D721Med (cell line): Measurements from ENCODE around the gene SMARCD3.

Source experiments
- DNase-seq: peaks from one replicate; pipeline ENCODE4 v3.0.0; 2011; ENCODE audit warnings: low spot score; ENCODE audit not compliant: insufficient read length
- FAIRE-seq: peaks from 2 replicates; lab custom pipeline; 2011; peaks lifted over from hg19 to GRCh38; lab: Jason Lieb, UNC
- TF ChIP-seq, protein P1 (sequence below): IDR thresholded peaks from 2 replicates; pipeline ENCODE4 v1.5.1; 2012; ENCODE audit warnings: mild to moderate bottlenecking, control low read depth; ENCODE audit not compliant: insufficient read depth; ENCODE audit errors: missing control alignments

SMARCD3 gene

DNA sequence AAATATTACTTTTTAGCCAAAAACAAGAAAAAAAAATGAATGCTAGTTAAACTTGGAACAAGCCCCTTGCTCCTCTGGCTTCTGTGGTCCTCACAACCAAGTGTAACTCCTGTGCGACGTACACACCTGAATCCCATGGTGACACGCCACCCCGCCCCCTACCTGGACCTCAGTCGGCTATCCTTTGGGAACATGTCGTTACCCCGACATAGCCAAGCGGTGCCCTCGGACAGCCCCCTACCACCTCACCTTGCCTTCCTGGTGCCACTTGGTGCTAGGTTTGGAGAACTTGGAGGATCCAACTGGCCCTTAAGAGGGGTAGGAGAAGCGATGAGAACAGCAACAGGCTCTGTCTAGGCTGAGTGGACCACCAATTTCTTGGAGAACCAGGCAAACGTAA is 12.0 kb upstream of the SMARCD3 start:
- FAIRE-seq: no peak
- TF ChIP-seq, protein P1, sequence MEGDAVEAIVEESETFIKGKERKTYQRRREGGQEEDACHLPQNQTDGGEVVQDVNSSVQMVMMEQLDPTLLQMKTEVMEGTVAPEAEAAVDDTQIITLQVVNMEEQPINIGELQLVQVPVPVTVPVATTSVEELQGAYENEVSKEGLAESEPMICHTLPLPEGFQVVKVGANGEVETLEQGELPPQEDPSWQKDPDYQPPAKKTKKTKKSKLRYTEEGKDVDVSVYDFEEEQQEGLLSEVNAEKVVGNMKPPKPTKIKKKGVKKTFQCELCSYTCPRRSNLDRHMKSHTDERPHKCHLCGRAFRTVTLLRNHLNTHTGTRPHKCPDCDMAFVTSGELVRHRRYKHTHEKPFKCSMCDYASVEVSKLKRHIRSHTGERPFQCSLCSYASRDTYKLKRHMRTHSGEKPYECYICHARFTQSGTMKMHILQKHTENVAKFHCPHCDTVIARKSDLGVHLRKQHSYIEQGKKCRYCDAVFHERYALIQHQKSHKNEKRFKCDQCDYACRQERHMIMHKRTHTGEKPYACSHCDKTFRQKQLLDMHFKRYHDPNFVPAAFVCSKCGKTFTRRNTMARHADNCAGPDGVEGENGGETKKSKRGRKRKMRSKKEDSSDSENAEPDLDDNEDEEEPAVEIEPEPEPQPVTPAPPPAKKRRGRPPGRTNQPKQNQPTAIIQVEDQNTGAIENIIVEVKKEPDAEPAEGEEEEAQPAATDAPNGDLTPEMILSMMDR: no peak
- DNase-seq: no peak

DNA sequence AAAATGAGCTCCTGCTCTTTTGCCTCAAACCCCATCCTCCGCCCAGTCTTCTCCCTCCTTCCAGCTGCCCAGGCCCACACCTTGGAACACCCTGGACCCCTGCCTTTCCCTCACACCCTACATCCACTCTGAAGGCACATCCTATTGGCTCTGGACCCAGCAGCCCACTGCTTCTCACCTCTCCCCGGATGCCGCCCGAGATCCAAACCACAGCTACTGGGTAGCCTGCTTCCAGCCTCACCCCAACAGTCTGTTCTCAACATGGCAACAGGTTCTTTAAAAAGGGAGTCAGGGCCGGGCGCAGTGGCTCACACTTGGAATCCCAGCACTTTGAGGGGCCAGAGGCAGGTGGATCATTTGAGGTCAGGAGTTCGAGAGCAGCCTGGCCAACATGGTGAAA is 9.5 kb upstream of the SMARCD3 start:
- no peak for FAIRE-seq
- TF ChIP-seq, protein P1: no peak
- DNase-seq: no peak

DNA sequence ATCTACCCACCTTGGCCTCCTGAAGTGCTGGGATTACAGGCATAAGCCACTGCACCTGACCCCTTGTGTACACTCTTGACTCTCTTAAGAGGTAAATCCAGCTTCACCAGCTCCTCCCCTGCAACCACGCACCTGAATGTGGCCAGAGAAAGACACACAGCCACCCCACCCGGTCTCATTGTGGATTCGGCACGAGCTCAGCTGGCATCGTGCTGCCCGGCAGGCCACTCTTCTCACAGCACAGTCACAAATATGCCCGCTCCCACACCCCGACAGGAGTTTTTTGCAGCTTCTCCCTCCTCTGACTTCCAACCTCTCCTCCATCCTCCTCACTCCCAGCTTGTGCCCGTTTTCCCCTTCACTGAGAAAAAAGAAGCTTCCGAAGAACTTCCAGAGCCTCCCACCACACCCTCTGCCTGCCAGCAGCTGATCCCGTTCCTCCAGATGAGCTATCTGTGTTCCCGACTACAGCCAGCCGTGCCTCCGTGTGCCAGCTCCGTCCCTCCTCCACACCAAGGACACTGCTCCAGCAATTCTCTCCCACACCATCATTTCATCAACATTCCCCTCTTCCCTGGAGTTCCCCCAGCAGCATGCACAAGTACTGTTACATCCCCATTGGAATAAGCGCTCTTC is 8.0 kb upstream of the SMARCD3 start:
- FAIRE-seq: no peak
- TF ChIP-seq, protein P1: no peak
- DNase-seq: no peak

DNA sequence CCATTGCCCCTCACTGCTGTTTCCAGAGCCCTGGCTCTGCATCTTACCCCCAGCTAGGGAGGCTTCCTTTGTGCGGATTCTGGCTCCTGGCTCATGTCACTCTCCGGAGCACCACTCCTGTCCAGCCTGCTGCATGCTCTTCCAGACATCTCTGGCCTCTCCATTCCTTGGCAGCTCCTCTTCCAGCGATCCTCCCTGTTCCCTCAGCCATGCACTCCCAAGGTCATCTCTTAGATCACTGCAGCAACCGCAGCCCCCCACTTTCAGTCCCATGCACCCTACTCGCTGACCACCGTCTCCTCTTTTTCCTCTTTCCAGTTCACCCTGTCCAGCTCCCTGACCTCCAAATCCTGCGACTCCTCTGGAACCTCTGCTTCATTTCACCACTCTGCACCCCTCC is 6.9 kb upstream of the SMARCD3 start:
- TF ChIP-seq, protein P1: no peak
- DNase-seq (no peak), FAIRE-seq (no peak)

DNA sequence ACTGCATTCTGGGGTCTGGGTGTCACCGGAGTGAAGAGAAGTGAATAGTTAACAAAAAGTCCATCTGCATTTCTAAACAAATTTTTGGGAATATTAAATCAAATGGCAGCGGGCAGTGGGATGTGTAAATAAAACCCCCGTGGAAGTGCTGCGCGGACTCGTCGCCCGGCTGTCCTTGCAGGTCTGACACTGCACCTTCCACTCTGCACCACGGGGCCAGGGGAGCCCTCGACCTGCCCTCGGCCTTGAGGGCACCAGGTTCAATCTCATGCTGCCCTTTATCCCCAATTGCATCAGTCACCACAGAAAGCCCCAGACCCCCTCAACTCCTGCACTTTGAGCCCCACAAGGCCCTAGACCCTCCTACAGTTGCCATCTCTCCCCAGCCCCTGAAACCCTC is 6.4 kb upstream of the SMARCD3 start:
- TF ChIP-seq, protein P1: no peak
- DNase-seq (no peak), FAIRE-seq (no peak)

DNA sequence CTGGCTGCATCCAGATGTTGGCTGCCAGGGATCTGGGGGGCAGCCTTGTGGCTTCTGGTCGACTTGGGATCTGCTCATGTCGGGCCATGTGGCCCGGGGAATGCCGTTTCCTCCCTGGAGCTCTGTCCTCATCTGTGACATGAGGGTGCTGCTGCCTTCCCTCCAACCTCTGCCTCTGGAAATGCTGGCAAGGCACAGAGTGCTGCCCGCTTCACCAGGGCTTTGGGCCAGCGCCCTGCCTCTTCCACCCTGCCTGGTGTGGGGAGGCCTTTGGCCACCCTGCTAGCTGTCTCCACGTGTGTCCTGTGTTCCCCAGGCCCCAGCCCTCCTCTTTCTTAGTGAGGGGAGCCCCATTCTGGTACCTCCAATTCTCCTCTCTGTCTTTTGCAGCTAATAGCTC is 5.8 kb upstream of the SMARCD3 start:
- TF ChIP-seq, protein P1: no peak
- DNase-seq: no peak
- FAIRE-seq: no peak

DNA sequence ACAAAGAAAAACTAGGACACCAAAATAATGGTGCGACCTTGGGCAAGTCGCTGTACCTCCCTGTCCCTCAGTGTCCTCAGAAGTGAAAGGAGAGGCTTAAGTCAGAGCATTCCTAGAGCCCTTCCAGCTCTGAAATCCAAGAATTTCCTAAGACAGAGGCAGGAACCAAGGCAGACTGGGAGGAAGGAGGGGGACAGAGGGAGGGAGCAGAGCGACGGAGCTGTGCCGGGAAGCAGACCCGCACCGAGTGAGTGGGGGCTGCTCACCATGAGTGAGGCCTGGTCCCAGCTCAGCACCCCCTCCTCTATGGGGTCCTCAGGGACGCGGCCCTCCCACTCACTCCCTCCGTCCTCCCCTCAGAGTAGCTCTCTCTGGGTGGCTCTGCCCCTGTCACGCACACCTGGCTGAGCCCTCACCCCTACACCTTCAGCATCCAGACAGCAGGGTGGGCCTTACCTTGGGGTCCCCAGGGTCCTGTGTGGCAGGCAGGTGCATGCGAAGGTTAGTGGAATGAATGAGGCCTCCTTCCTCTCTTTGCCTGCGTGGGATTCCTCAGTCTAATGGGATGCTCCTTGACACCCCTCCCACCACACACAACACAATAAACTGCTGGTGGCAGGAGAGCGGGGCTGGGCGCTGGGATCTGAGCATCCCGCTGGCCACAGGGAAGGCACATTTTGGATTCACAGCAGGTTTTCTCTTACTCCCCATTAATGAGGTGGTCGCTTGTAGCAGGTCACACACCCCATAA is 4.6 kb upstream of the SMARCD3 start:
- FAIRE-seq: no peak
- no peak for DNase-seq
- TF ChIP-seq, protein P1: no peak
